ENCODE data around the gene ATP12A. TPM values are rescaled to one million over a fixed set of nuclear protein-coding genes. Genes with fewer than 3 reads are reported as not detected.

The ATP12A gene
- total RNA-seq, 2 donors from 2014 or later = not detected

DNA sequence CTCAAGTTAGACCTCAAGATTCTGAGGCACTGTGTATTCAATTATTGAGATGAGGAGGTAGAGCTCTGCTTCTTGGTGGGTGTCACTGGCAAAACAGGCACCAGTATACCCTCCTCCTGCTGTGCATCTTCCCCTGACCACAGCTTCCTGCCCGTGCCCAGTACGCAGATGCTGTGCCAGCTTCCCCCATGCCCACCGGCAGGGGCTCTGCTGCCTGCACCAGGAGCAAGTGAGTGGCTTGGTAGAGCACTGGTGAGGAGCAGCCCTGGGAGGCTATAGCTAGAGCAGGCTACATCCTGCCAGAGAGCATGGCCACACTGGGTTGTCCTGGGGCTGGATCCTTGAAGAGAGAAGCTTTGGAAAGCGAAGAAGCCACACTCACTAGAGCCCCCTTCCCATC, 62.8 kb downstream of the ATP12A start:
- Histone ChIP-seq H3K4me3 (no peak overlapping the region), H3K27me3 (peaks cover 3 to 16% of the 10 kb centered on the region in 2 donors), H3K36me3 (no peaks in the 10 kb centered on the region), H3K27ac (no peak overlapping the region), H3K9me3 (no peaks in the 10 kb centered on the region), H3K4me1 (peaks cover 0 to 24% of the 10 kb centered on the region in 2 donors)
- TF ChIP-seq, protein P1, sequence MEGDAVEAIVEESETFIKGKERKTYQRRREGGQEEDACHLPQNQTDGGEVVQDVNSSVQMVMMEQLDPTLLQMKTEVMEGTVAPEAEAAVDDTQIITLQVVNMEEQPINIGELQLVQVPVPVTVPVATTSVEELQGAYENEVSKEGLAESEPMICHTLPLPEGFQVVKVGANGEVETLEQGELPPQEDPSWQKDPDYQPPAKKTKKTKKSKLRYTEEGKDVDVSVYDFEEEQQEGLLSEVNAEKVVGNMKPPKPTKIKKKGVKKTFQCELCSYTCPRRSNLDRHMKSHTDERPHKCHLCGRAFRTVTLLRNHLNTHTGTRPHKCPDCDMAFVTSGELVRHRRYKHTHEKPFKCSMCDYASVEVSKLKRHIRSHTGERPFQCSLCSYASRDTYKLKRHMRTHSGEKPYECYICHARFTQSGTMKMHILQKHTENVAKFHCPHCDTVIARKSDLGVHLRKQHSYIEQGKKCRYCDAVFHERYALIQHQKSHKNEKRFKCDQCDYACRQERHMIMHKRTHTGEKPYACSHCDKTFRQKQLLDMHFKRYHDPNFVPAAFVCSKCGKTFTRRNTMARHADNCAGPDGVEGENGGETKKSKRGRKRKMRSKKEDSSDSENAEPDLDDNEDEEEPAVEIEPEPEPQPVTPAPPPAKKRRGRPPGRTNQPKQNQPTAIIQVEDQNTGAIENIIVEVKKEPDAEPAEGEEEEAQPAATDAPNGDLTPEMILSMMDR (IDR thresholded peaks at IDR 0.05) = no peak
- no peak for DNase-seq (ENCODE audit: low spot score)

DNA sequence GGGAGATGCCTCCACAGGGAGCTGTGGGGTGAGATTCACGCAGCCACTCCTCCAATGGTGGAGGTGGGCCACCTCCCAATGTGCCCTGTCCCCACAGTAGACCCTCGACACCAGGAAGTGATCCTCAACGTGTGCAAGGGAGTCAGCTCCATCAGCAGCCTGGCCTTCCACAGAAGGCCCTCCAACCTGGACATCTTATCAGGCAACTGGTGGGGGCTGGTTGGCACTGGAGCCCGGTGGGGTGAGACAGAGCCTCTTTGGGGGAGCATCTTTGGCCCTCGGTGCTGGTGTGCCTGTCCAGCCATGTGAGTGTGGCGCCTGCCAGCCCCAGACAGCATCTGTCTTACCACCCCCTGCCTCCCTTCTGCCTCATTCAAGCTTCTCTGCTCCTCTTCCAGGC, 64.0 kb downstream of the ATP12A start:
- Histone ChIP-seq H3K27me3 (peaks cover 4 to 18% of the 10 kb centered on the region in 2 donors), H3K9me3 (no peaks in the 10 kb centered on the region), H3K27ac (no peak overlapping the region), H3K4me3 (no peak overlapping the region), H3K36me3 (no peaks in the 10 kb centered on the region), H3K4me1 (peaks cover 0 to 25% of the 10 kb centered on the region in 2 donors)
- DNase-seq (ENCODE audit: low spot score) = no peak
- TF ChIP-seq, protein P1 (IDR thresholded peaks at IDR 0.05) = no peak

DNA sequence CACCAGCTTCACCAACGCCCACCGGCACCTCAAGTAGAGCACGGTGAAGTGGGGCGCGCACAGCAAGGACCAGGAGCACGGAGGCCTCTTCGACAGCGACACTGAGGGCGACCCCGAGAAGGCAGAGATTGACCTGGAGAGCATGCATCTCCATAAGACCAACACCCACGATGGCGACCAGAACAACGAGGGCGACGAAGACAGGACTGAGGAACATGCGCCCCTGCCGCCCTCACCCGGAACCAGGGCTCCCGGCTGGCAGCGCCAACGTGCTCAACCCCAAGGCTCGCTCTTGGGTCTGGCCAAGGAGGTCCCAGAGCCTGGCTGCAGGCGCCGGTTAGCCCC, 65.3 kb downstream of the ATP12A start:
- no peak overlapping the region for H3K27ac ChIP-seq
- H3K4me3 ChIP-seq = no peak overlapping the region
- H3K9me3 ChIP-seq = no peaks in the 10 kb centered on the region
- no peak for DNase-seq (ENCODE audit: low spot score)
- TF ChIP-seq, protein P1 (IDR thresholded peaks at IDR 0.05) = no peak
- no peaks in the 10 kb centered on the region for H3K36me3 ChIP-seq
- H3K27me3 ChIP-seq = peaks cover 4 to 18% of the 10 kb centered on the region in 2 donors
- peaks cover 0 to 25% of the 10 kb centered on the region in 2 donors for H3K4me1 ChIP-seq

DNA sequence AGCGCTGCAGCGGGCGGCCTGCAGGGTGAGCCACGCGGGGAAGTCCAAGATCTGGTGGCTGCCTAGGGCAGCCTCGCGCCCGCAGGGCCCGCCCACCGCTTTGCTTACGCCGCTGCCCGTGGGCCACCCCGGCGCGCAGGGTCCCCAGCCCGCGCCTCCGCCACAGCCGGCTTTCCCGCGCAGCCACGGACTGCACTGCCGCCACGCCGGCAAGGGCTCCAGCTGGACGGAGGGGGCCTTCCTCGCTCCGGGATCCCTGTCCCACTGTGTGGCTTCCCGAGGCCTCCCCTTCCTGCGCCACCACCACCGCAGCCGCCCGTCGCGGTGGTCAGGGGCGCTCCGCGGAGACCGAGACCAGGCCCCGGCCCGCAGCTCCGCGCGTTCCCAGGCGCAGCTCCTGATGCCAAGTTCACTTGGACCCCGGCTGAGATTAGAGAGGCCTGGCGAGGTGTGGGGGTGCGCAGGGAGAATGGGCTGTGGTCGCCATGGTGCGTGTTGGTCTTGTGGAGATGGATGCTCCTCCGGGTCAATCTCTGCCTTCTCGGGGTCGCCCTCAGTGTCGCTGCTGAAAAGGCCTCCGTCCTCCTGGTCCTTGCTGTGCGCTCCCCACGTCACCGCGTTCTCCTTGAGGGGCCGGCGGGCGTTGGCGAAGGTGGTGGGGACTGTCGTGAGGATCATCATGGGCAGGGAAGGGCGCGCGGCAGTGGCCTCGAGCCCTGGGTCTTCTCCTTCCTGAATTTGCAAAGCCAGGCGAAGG, 65.8 kb downstream of the ATP12A start:
- Histone ChIP-seq H3K27ac (no peak overlapping the region), H3K4me3 (peak overlapping the region in 1 of 2 donors; percentile 43), H3K4me1 (peaks cover 0 to 25% of the 10 kb centered on the region in 2 donors), H3K9me3 (no peaks in the 10 kb centered on the region), H3K27me3 (peaks cover 4 to 18% of the 10 kb centered on the region in 2 donors), H3K36me3 (no peaks in the 10 kb centered on the region)
- no peak for DNase-seq (ENCODE audit: low spot score)
- TF ChIP-seq, protein P1 (IDR thresholded peaks at IDR 0.05) = no peak

DNA sequence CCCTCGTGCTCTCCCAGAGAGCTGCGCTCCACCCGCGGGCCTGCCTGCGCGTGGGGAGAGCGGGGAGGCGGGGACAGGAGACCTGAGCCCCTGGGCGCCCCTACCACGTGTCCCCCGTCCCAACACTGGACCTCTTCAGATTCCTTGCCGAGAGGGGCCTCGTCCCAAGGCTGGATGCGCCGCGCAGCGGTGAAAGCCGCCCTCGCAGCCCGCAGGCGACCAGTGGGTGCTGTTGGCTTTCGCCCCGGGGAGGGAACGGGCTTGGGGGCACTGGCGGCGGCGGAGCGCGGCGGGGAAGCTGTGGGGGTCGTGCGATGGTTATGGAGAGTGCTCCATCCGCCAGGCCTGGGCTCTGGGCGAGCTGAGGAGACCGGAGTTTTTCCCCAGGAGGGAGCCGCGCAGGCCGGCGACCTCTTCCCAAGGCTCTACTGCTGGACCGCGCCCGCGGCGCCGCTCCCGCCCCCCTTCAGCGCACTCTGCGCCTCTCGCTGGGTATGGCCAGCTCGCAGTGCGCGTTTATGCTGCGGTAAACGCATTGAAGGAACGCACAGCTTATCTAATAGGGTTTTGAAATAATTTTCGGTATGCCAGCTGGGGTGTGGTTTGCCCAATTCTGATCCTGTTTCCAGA, 66.5 kb downstream of the ATP12A start:
- Histone ChIP-seq H3K27me3 (peaks cover 4 to 18% of the 10 kb centered on the region in 2 donors), H3K36me3 (no peaks in the 10 kb centered on the region), H3K4me1 (peaks cover 0 to 25% of the 10 kb centered on the region in 2 donors), H3K27ac (no peak overlapping the region), H3K4me3 (peak overlapping the region in 1 of 2 donors; percentile 43), H3K9me3 (no peaks in the 10 kb centered on the region)
- DNase-seq (ENCODE audit: low spot score) = no peak
- TF ChIP-seq, protein P1 (IDR thresholded peaks at IDR 0.05) = no peak
